HG03432 (cell line): ENCODE measurements around the gene PIGC.

Experiments
- ATAC-seq: cut with Tn5 transposase; IDR thresholded peaks from one replicate; pipeline ENCODE4 v1.9.1; 2021; ENCODE audit warnings: mild to moderate bottlenecking, moderate library complexity; ENCODE audit not compliant: unreplicated experiment

PIGC gene

GRCh38 chr1:172400722-172401105 lies 43.2 kb downstream of the PIGC start:
- ATAC-seq: no peak

- ATAC-seq: no peak
Measured at GRCh38 chr1:172399756-172400721, 43.8 kb downstream of the PIGC start.

GRCh38 chr1:172398970-172399755 lies 44.7 kb downstream of the PIGC start:
- ATAC-seq: no peak

GRCh38 chr1:172398193-172398592 lies 45.7 kb downstream of the PIGC start:
- no peak for ATAC-seq

- no peak for ATAC-seq
Measured at GRCh38 chr1:172397633-172398032, 46.2 kb downstream of the PIGC start.

- ATAC-seq: peak; percentile 46
Measured at GRCh38 chr1:172397221-172397620, 46.6 kb downstream of the PIGC start.

- no peak for ATAC-seq
Measured at GRCh38 chr1:172395576-172395975, 48.3 kb downstream of the PIGC start.

GRCh38 chr1:172394811-172395210 lies 49.1 kb downstream of the PIGC start:
- ATAC-seq: no peak

- ATAC-seq: peak; percentile 77
Measured at GRCh38 chr1:172394141-172394751, 49.6 kb downstream of the PIGC start.

- ATAC-seq: peak; percentile 27
Measured at GRCh38 chr1:172393354-172393753, 50.5 kb downstream of the PIGC start.

GRCh38 chr1:172391976-172392375 lies 51.9 kb downstream of the PIGC start:
- ATAC-seq: no peak
